B cell (primary cell): Measurements from ENCODE around the gene HAGH. TPM values are rescaled to one million over a fixed set of nuclear protein-coding genes. Genes with fewer than 3 reads are reported as not detected.

Experiments
- ATAC-seq: fragments of 200-7000 bp; cut with Tn5 transposase; one replicate; pipeline ENCODE4 v1.10.0; 2021; ENCODE audit warnings: low read depth, mild to moderate bottlenecking, moderate number of reproducible peaks, moderate library complexity
- CTCF ChIA-PET: fragments of 350-600 bp; sonication (Branson Sonifier 250); formaldehyde crosslinking; loops from one replicate; lab custom pipeline; 2021; ENCODE audit warnings: antibody characterized with exemption, inconsistent platforms; lab: Charles Lee
- POLR2A ChIA-PET: fragments of 350-600 bp; sonication (Branson Sonifier 250); formaldehyde crosslinking; loops from one replicate; lab custom pipeline; 2021; ENCODE audit warnings: antibody characterized with exemption; lab: Charles Lee
- DNase-seq: peaks from one replicate; pipeline ENCODE4 v3.0.0; 2013
- H2AFZ ChIP-seq: 2 replicates; pipeline ENCODE4 v1.6.1; 2012; ENCODE audit warnings: mild to moderate bottlenecking, low read depth, low read length; ENCODE audit not compliant: insufficient read depth, poor library complexity, severe bottlenecking
- H3K27ac ChIP-seq, 2 donors: 1 replicate in 1 of 2; 2 replicates in 1 of 2; pipeline ENCODE4 v1.5.1; 2012 to 2013; ENCODE audit warnings: low read length in 2 of 2, mild to moderate bottlenecking in 2 of 2, moderate library complexity in 1 of 2
- H3K27me3 ChIP-seq, 4 experiments: fragments of 200-600 bp in 1 of 4; sonication (generic) in 1 of 4; replicated peaks in 1 of 4; 1 replicate in 2 of 4; 2 replicates in 2 of 4; pipeline versions ENCODE4 v1.6.1 to v1.7.0; 2013 to 2016; ENCODE audit warnings: low read length in 3 of 4, mild to moderate bottlenecking in 2 of 4, mixed read lengths in 1 of 4, moderate library complexity in 1 of 4; ENCODE audit not compliant: insufficient read depth in 4 of 4, control insufficient read depth in 3 of 4; ENCODE audit errors: control extremely low read depth in 1 of 4
- H3K36me3 ChIP-seq, 2 experiments: replicated peaks in 1 of 2; 1 replicate in 1 of 2; 2 replicates in 1 of 2; pipeline versions ENCODE4 v1.6.1 to v1.7.1; 2013; ENCODE audit warnings: low read length in 1 of 2; ENCODE audit not compliant: insufficient read depth in 2 of 2, control insufficient read depth in 1 of 2; ENCODE audit errors: control extremely low read depth in 1 of 2, extremely low read depth in 1 of 2
- H3K4me1 ChIP-seq, 2 donors: fragments of 200-600 bp in 1 of 2; sonication (generic) in 1 of 2; 1 replicate in 1 of 2; 2 replicates in 1 of 2; pipeline versions ENCODE4 v1.5.1 to v1.6.1; 2013 to 2017; ENCODE audit warnings: low read length in 2 of 2; ENCODE audit not compliant: control insufficient read depth in 2 of 2, insufficient read depth in 2 of 2
- H3K4me2 ChIP-seq: replicated peaks from 2 replicates; pipeline ENCODE3; 2012; ENCODE audit warnings: mild to moderate bottlenecking, low read depth, low read length; ENCODE audit not compliant: poor library complexity, severe bottlenecking
- H3K4me3 ChIP-seq, 5 experiments: fragments of 200-600 bp in 1 of 5; sonication (generic) in 1 of 5; 1 replicate in 3 of 5; 2 replicates in 2 of 5; pipeline versions ENCODE4 v1.5.1 to v1.7.0; 2011 to 2016; ENCODE audit warnings: low read length in 4 of 5, mild to moderate bottlenecking in 4 of 5, low read depth in 2 of 5, control low read depth in 1 of 5, moderate library complexity in 1 of 5; ENCODE audit not compliant: insufficient read depth in 1 of 5; ENCODE audit errors: control extremely low read depth in 1 of 5, extremely low read depth in 1 of 5
- H3K79me2 ChIP-seq: fragments of 200-600 bp; sonication (generic); one replicate; pipeline ENCODE4 v1.6.0; 2016; ENCODE audit warnings: low read length; ENCODE audit not compliant: control insufficient read depth, insufficient read depth
- H3K9ac ChIP-seq: fragments of 200-600 bp; sonication (generic); 2 replicates; pipeline ENCODE4 v1.6.1; 2017; ENCODE audit warnings: mild to moderate bottlenecking, low read length, moderate library complexity
- H3K9me3 ChIP-seq, 3 donors: one replicate each; pipeline versions ENCODE4 v1.6.1 to v1.7.1; 2013; ENCODE audit warnings: low read length in 2 of 3; ENCODE audit not compliant: control insufficient read depth in 2 of 3, insufficient read depth in 1 of 3; ENCODE audit errors: control extremely low read depth in 1 of 3
- H4K20me1 ChIP-seq: 2 replicates; pipeline ENCODE4 v1.6.0; 2012; ENCODE audit warnings: mild to moderate bottlenecking, low read length; ENCODE audit not compliant: insufficient read depth, control insufficient read depth, poor library complexity, severe bottlenecking
- H3K27ac Mint-ChIP-seq: one replicate; pipeline ENCODE4 v1.8.0; 2021; ENCODE audit warnings: mixed read lengths
- H3K27me3 Mint-ChIP-seq: one replicate; pipeline ENCODE4 v1.8.0; 2021; ENCODE audit warnings: mixed read lengths
- H3K4me1 Mint-ChIP-seq: one replicate; pipeline ENCODE4 v1.8.0; 2021; ENCODE audit warnings: mixed read lengths
- H3K4me3 Mint-ChIP-seq: one replicate; pipeline ENCODE4 v1.8.0; 2021; ENCODE audit warnings: mixed read lengths
- H3K9me3 Mint-ChIP-seq: one replicate; pipeline ENCODE4 v1.8.0; 2022; ENCODE audit warnings: mixed read lengths; ENCODE audit not compliant: insufficient read depth
- CTCF ChIP-seq: fragments of 200-600 bp; IDR thresholded peaks from one replicate; pipeline ENCODE4 v1.8.0; 2022; ENCODE audit warnings: antibody characterized with exemption, mild to moderate bottlenecking
- EZH2 ChIP-seq: IDR thresholded peaks from 2 replicates; pipeline ENCODE4 v1.6.1; 2012; ENCODE audit warnings: borderline replicate concordance, low read depth, mild to moderate bottlenecking, moderate library complexity, low read length; ENCODE audit not compliant: insufficient read depth, poor library complexity, severe bottlenecking
- WGBS: methylation state at CpG from one replicate; pipeline ENCODE4 v1.1.5; 2013; ENCODE audit warnings: missing lambda C conversion rate; ENCODE audit not compliant: insufficient coverage; 5-methylcytosine and 5-hydroxymethylcytosine counted together
- intact Hi-C: fragments of 100-400 bp; cut with micrococcal nuclease; formaldehyde crosslinking; loops from one replicate; pipeline ENCODE4 v1.10.0; 2022
- polyA plus RNA-seq: library from polyadenylated mRNA; depleted of rRNA; stranded (reverse); fragments of >200 nt; gene quantifications from 2 replicates; pipeline ENCODE4 v1.2.3, GENCODE V29; 2012
- total RNA-seq, 2 donors: library from RNA; stranded (reverse); fragments of 120-200 nt in 1 of 2; gene quantifications; 1 replicate in 1 of 2; 2 replicates in 1 of 2; pipeline versions ENCODE4 v1.2.3 to v1.2.4, GENCODE V29; 2013 to 2022

Gene HAGH
- total and polyA plus RNA-seq, 2 donors (not counting 1 experiment from before 2014, with no cell fraction given) = 50.6 to 74.2 TPM

GRCh38 chr16:1776672-1776955, 50.0 kb downstream of the HAGH start:
- Histone ChIP-seq H3K27ac (no peak overlapping the region), H3K4me1 (peaks cover 25 to 42% of the 10 kb centered on the region in 2 donors), H3K9ac (no peak overlapping the region), H3K9me3 (no peaks in the 10 kb centered on the region), H2AFZ (no peak overlapping the region), H3K4me3 (no peak overlapping the region), H4K20me1 (peaks cover 80% of the 10 kb centered on the region), H3K27me3 (no peaks in the 10 kb centered on the region), H3K4me2 (no peak overlapping the region), H3K36me3 (peaks cover 0 to 29% of the 10 kb centered on the region in 2 experiments), H3K79me2 (peaks cover 52% of the 10 kb centered on the region)
- ChIA-PET POLR2A (no interaction called here), CTCF (interaction anchor here (0.6 kb wide), 1 partner anchor 75 kb away, joined by 3 read pairs; no protein-coding TSS in a partner anchor)
- ATAC-seq (no peak), DNase-seq (no peak)
- TF ChIP-seq CTCF (no peak), EZH2 (no peak)
- Mint-ChIP-seq H3K9me3 (no peaks in the 10 kb centered on the region), H3K4me3 (no peak overlapping the region), H3K27ac (no peak overlapping the region), H3K27me3 (no peaks in the 10 kb centered on the region), H3K4me1 (peaks cover 31% of the 10 kb centered on the region)
- intact Hi-C loops = no loop called here
- WGBS = 98% methylated on average over 12 of the region's 13 CpGs

GRCh38 chr16:1775846-1776671, 50.6 kb downstream of the HAGH start:
- no peak overlapping the region for H3K27ac ChIP-seq
- WGBS = 91% methylated on average over 22 of the region's 28 CpGs
- POLR2A ChIA-PET = no interaction called here

More at GRCh38 chr16:1775846-1776671, 50.6 kb downstream of the HAGH start:
- CTCF ChIA-PET = interaction anchor here (0.6 kb wide), 1 partner anchor 75 kb away, joined by 3 read pairs; no protein-coding TSS in a partner anchor
- H3K4me3 ChIP-seq = no peak overlapping the region
- peaks cover 75% of the 10 kb centered on the region for H4K20me1 ChIP-seq
- intact Hi-C loops = no loop called here
- Mint-ChIP-seq H3K4me3 (no peak overlapping the region), H3K4me1 (peaks cover 25% of the 10 kb centered on the region), H3K27me3 (no peaks in the 10 kb centered on the region), H3K27ac (peak overlapping the region; percentile 32), H3K9me3 (no peaks in the 10 kb centered on the region)
- H3K4me2 ChIP-seq = no peak overlapping the region
- H3K79me2 ChIP-seq = peaks cover 46% of the 10 kb centered on the region
- DNase-seq (no peak), ATAC-seq (no peak)
- H3K9ac ChIP-seq = no peak overlapping the region
- TF ChIP-seq EZH2 (no peak), CTCF (no peak)
- peaks cover 19 to 37% of the 10 kb centered on the region in 2 donors for H3K4me1 ChIP-seq
- H3K27me3 ChIP-seq = no peaks in the 10 kb centered on the region
- H3K36me3 ChIP-seq = peaks cover 0 to 29% of the 10 kb centered on the region in 2 experiments
- no peak overlapping the region for H2AFZ ChIP-seq
- no peaks in the 10 kb centered on the region for H3K9me3 ChIP-seq
